ENCODE results near the gene PSMD7. TPM values are rescaled to one million over a fixed set of nuclear protein-coding genes. Genes with fewer than 3 reads are reported as not detected.

Gene PSMD7
- total RNA-seq, 2 experiments from 2014 or later = 123 to 127 TPM

DNA sequence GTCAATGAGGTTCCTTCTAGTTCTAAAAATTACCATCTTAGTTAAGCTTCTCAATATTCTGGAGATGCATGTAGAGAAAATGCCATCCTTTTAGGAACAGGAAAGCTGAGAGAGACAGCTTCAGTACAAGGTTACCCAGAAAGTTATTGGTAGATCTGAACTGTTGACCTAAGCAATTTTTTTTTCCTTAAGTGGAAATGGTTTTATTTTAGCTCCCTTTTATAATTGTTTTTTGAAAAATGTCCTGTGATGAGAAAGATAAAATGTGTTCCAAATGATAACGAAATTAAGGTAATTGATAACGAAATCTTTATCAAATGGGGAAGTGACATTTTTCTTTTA, 8.2 kb downstream of the PSMD7 start:
- Histone ChIP-seq H3K9me3 (ENCODE audit: control insufficient read depth in 1 of 2, insufficient read depth in 1 of 2, low read length in 2 of 2) (no peaks in the 10 kb centered on the region), H3K4me1 (ENCODE audit: insufficient read depth, low read length) (no peaks in the 10 kb centered on the region), H3K27ac (ENCODE audit: low read depth in 1 of 2, low read length in 2 of 2) (no peak overlapping the region), H3K4me3 (ENCODE audit: low read length) (no peak overlapping the region), H3K36me3 (ENCODE audit: insufficient read depth, low read length) (peaks cover 86% of the 10 kb centered on the region), H3K27me3 (ENCODE audit: control insufficient read depth in 1 of 2, insufficient read depth in 2 of 2, low read length in 2 of 2) (no peaks in the 10 kb centered on the region)
- no peaks in the 10 kb centered on the region for H3K9me3 Mint-ChIP-seq
- no peak overlapping the region for H3K4me3 Mint-ChIP-seq
- intact Hi-C loops (cut with DNase I, micrococcal nuclease) = loop anchor here in 1 of 2 experiments (5.0 kb wide), 1 partner anchor 127 kb away; no protein-coding TSS in a partner anchor
- H3K4me1 Mint-ChIP-seq (ENCODE audit: low read depth) = peaks cover 10% of the 10 kb centered on the region
- ATAC-seq (ENCODE audit: poor library complexity) (no peak), DNase-seq (no peak)
- no peaks in the 10 kb centered on the region for H3K27me3 Mint-ChIP-seq
- ChIA-PET CTCF (no interaction called here), POLR2A (interaction anchor here (0.6 kb wide), 1 partner anchor 1357 kb away, joined by 3 read pairs; no protein-coding TSS in a partner anchor)
- peaks cover 87% of the 10 kb centered on the region for H3K36me3 Mint-ChIP-seq (ENCODE audit: low read depth)
- no peak overlapping the region for H3K27ac Mint-ChIP-seq
- TF ChIP-seq, protein P1, sequence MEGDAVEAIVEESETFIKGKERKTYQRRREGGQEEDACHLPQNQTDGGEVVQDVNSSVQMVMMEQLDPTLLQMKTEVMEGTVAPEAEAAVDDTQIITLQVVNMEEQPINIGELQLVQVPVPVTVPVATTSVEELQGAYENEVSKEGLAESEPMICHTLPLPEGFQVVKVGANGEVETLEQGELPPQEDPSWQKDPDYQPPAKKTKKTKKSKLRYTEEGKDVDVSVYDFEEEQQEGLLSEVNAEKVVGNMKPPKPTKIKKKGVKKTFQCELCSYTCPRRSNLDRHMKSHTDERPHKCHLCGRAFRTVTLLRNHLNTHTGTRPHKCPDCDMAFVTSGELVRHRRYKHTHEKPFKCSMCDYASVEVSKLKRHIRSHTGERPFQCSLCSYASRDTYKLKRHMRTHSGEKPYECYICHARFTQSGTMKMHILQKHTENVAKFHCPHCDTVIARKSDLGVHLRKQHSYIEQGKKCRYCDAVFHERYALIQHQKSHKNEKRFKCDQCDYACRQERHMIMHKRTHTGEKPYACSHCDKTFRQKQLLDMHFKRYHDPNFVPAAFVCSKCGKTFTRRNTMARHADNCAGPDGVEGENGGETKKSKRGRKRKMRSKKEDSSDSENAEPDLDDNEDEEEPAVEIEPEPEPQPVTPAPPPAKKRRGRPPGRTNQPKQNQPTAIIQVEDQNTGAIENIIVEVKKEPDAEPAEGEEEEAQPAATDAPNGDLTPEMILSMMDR (IDR thresholded peaks at IDR 0.05) = no peak

DNA sequence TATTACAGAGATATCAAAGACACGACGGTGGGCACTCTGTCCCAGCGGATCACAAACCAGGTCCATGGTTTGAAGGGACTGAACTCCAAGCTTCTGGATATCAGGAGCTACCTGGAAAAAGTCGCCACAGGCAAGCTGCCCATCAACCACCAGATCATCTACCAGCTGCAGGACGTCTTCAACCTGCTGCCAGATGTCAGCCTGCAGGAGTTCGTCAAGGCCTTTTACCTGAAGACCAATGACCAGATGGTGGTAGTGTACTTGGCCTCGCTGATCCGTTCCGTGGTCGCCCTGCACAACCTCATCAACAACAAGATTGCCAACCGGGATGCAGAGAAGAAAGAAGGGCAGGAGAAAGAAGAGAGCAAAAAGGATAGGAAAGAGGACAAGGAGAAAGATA, 8.7 kb downstream of the PSMD7 start:
- Histone ChIP-seq H3K27me3 (ENCODE audit: control insufficient read depth in 1 of 2, insufficient read depth in 2 of 2, low read length in 2 of 2) (no peaks in the 10 kb centered on the region), H3K4me1 (ENCODE audit: insufficient read depth, low read length) (no peaks in the 10 kb centered on the region), H3K27ac (ENCODE audit: low read depth in 1 of 2, low read length in 2 of 2) (no peak overlapping the region), H3K4me3 (ENCODE audit: low read length) (no peak overlapping the region), H3K36me3 (ENCODE audit: insufficient read depth, low read length) (peaks cover 81% of the 10 kb centered on the region), H3K9me3 (ENCODE audit: control insufficient read depth in 1 of 2, insufficient read depth in 1 of 2, low read length in 2 of 2) (no peaks in the 10 kb centered on the region)
- ChIA-PET CTCF (no interaction called here), POLR2A (interaction anchor here (1.0 kb wide), 1 partner anchor 8 kb away, joined by 4 read pairs; no protein-coding TSS in a partner anchor)
- TF ChIP-seq, protein P1 (IDR thresholded peaks at IDR 0.05) = no peak
- Mint-ChIP-seq H3K4me1 (ENCODE audit: low read depth) (peaks cover 5% of the 10 kb centered on the region), H3K4me3 (no peak overlapping the region), H3K9me3 (no peaks in the 10 kb centered on the region), H3K36me3 (ENCODE audit: low read depth) (peaks cover 85% of the 10 kb centered on the region), H3K27ac (no peak overlapping the region), H3K27me3 (no peaks in the 10 kb centered on the region)
- no peak for ATAC-seq (ENCODE audit: poor library complexity)
- intact Hi-C loops (cut with DNase I, micrococcal nuclease) = loop anchor here in 1 of 2 experiments (5.0 kb wide), 1 partner anchor 127 kb away; no protein-coding TSS in a partner anchor
- no peak for DNase-seq

DNA sequence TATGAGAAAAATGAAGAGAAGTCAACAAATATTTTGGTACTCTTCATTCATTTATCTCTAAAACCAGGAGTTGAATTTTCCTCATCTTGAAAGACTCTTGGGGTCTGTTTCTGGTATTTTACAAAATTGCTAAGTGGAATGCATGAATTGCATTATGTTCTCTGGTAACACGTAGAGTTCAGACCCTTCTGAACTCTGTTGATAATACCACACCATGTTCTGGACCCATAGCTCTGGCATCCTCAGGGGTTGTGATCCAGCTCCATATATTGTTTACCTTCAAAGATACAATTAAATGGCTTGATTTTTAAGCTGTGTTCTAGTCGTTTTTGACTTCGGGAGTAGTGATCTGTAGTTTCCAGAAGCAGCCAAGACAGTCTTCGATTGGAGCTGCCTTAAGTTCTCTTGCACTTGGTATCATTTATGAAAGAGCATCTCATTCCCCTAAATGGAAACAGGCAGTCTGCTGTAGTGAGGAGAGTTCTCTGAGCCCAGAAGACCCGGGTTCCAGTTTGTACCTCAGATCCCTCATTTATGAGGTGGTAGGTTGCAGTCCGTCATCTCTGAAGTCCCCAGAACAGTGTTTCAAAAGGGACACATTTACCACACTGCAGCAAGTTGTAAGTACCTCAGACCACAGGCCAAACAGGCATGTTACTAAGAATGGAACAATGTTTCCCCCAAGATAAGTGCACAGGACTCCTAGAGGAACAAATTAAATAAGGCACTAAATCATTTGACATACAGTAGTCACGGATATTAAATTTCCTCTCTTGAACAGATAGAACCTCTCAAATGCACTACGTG, 9.6 kb downstream of the PSMD7 start:
- H3K4me3 ChIP-seq (ENCODE audit: low read length) = no peak overlapping the region
- TF ChIP-seq, protein P1 (IDR thresholded peaks at IDR 0.05) = no peak
- Mint-ChIP-seq H3K27ac (peak overlapping the region; percentile 28), H3K4me1 (ENCODE audit: low read depth) (peaks cover 2% of the 10 kb centered on the region), H3K36me3 (ENCODE audit: low read depth) (peaks cover 76% of the 10 kb centered on the region), H3K27me3 (no peaks in the 10 kb centered on the region), H3K4me3 (no peak overlapping the region), H3K9me3 (no peaks in the 10 kb centered on the region)
- ChIA-PET CTCF (no interaction called here), POLR2A (interaction anchor here (1.0 kb wide), 1 partner anchor 9 kb away, joined by 4 read pairs; no protein-coding TSS in a partner anchor)
- DNase-seq (no peak), ATAC-seq (ENCODE audit: poor library complexity) (no peak)
- H3K9me3 ChIP-seq (ENCODE audit: control insufficient read depth in 1 of 2, insufficient read depth in 1 of 2, low read length in 2 of 2) = no peaks in the 10 kb centered on the region
- intact Hi-C loops (cut with DNase I, micrococcal nuclease) = loop anchor here in 1 of 2 experiments (5.0 kb wide), 1 partner anchor 126 kb away; no protein-coding TSS in a partner anchor
- peaks cover 72% of the 10 kb centered on the region for H3K36me3 ChIP-seq (ENCODE audit: insufficient read depth, low read length)
- H3K4me1 ChIP-seq (ENCODE audit: insufficient read depth, low read length) = no peaks in the 10 kb centered on the region
- H3K27ac ChIP-seq (ENCODE audit: low read depth in 1 of 2, low read length in 2 of 2) = no peak overlapping the region
- no peaks in the 10 kb centered on the region for H3K27me3 ChIP-seq (ENCODE audit: control insufficient read depth in 1 of 2, insufficient read depth in 2 of 2, low read length in 2 of 2)
